HG02642 (cell line): ENCODE results near the gene PPP3CA.
"Not testable (repeated sequence)": the region's sequence is repeated elsewhere in the genome, so short reads cannot be mapped to it uniquely, and the experiment has no call there.

Source experiments
- ATAC-seq: cut with Tn5 transposase; IDR thresholded peaks from one replicate; pipeline ENCODE4 v1.9.1; 2021; ENCODE audit warnings: mild to moderate bottlenecking; ENCODE audit not compliant: unreplicated experiment, poor library complexity

Gene PPP3CA

GRCh38 chr4:101264512-101264911 is 82.8 kb downstream of the PPP3CA start:
- ATAC-seq: no peak

- ATAC-seq: peak; percentile 67
Observed at GRCh38 chr4:101262683-101263082, 84.6 kb downstream of the PPP3CA start.

GRCh38 chr4:101259876-101260275 is 87.5 kb downstream of the PPP3CA start:
- ATAC-seq: peak; percentile 89

- ATAC-seq: no peak
Observed at GRCh38 chr4:101258883-101259282, 88.4 kb downstream of the PPP3CA start.

GRCh38 chr4:101256222-101256621 is 91.1 kb downstream of the PPP3CA start:
- ATAC-seq: no peak

GRCh38 chr4:101254776-101255175 is 92.5 kb downstream of the PPP3CA start:
- ATAC-seq: no peak

GRCh38 chr4:101253121-101253520 is 94.2 kb downstream of the PPP3CA start:
- ATAC-seq: no peak

- no peak for ATAC-seq
Observed at GRCh38 chr4:101252721-101253120, 94.6 kb downstream of the PPP3CA start.

- no peak for ATAC-seq
Observed at GRCh38 chr4:101251261-101251660, 96.1 kb downstream of the PPP3CA start.

GRCh38 chr4:101244349-101244748 is 103.0 kb downstream of the PPP3CA start:
- no peak for ATAC-seq

- ATAC-seq: no peak
Observed at GRCh38 chr4:101242441-101242840, 104.9 kb downstream of the PPP3CA start.

GRCh38 chr4:101240099-101240498 is 107.2 kb downstream of the PPP3CA start:
- no peak for ATAC-seq

GRCh38 chr4:101239665-101240064 is 107.7 kb downstream of the PPP3CA start:
- no peak for ATAC-seq

- no peak for ATAC-seq
Observed at GRCh38 chr4:101238706-101239105, 108.6 kb downstream of the PPP3CA start.

GRCh38 chr4:101237773-101238172 is 109.6 kb downstream of the PPP3CA start:
- no peak for ATAC-seq

GRCh38 chr4:101236097-101236496 is 111.2 kb downstream of the PPP3CA start:
- ATAC-seq: no peak

- not testable (repeated sequence) for ATAC-seq
Observed at GRCh38 chr4:101234141-101234540, 113.2 kb downstream of the PPP3CA start.

GRCh38 chr4:101232074-101232776 is 115.1 kb downstream of the PPP3CA start:
- no peak for ATAC-seq

GRCh38 chr4:101230801-101231426 is 116.4 kb downstream of the PPP3CA start:
- no peak for ATAC-seq

- ATAC-seq: no peak
Observed at GRCh38 chr4:101229116-101229515, 118.2 kb downstream of the PPP3CA start.

GRCh38 chr4:101227715-101228114 is 119.6 kb downstream of the PPP3CA start:
- no peak for ATAC-seq
